HG02798 (cell line): ENCODE measurements around the gene KRT15.
"Not testable (repeated sequence)": the region's sequence is repeated elsewhere in the genome, so short reads cannot be mapped to it uniquely, and the experiment has no call there.

Experiments
- ATAC-seq: cut with Tn5 transposase; IDR thresholded peaks from one replicate; pipeline ENCODE4 v1.9.1; 2021; ENCODE audit warnings: mild to moderate bottlenecking; ENCODE audit not compliant: unreplicated experiment, poor library complexity

The KRT15 gene

DNA sequence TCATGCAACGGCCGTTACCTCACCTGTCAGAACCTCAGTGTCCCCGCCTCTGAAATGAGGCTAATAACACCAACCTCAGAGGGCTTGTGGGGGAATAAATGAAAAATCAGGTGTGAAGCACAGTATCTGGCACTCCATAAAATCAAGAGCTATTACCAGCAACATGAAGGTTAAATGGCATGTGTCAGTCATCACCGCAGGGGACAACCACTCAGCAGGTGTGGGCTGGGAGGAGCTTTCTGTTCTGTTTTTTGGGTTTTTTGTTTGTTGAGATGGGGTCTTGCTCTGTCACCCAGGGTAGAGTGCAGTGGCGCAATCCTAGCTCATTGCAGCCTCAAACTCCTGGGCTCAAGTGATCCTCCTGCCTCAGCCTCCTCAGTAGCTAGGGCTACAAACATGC lies 26.2 kb upstream of the KRT15 start:
- no peak for ATAC-seq

DNA sequence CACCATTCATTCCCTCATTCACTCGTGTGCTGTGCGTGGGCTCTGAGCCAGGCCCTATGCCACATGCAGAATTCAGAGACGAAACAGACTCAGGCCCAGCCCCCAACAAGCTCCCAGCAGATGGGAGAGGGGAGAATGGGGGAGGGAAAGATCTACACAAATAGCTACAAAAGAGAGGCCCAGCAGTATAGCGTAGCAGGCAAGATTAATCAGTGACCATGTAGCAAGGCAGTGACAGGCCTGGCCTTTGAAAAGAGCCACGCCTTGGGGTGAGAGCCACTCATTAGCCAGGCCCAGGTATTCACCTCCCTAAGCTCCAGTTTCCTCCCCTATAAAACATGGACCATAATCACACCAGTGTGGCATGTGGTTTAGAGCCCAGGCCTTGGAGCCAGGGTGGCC lies 25.8 kb upstream of the KRT15 start:
- no peak for ATAC-seq

DNA sequence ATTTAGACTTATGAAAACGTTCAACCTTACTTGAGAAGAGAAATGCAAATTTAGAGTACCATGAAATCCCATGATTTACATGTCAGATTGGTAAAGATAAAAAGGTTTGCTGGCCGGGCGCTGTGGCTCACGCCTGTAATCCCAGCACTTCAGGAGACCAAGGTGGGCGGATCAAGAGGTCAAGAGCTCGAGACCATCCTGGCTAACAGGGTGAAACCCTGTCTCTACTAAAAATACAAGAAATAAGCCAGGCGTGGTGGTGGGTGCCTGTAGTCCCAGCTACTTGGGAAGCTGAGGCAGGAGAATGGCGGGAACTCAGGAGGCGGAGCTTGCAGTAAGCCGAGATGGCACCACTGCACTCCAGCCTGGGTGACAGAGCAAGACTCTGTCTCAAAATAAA lies 24.1 kb upstream of the KRT15 start:
- ATAC-seq: not testable (repeated sequence)

GRCh38 chr17:41542357-41542756 lies 23.7 kb upstream of the KRT15 start:
- ATAC-seq: no peak

- no peak for ATAC-seq
Observed at GRCh38 chr17:41540921-41541625, 22.4 kb upstream of the KRT15 start.

DNA sequence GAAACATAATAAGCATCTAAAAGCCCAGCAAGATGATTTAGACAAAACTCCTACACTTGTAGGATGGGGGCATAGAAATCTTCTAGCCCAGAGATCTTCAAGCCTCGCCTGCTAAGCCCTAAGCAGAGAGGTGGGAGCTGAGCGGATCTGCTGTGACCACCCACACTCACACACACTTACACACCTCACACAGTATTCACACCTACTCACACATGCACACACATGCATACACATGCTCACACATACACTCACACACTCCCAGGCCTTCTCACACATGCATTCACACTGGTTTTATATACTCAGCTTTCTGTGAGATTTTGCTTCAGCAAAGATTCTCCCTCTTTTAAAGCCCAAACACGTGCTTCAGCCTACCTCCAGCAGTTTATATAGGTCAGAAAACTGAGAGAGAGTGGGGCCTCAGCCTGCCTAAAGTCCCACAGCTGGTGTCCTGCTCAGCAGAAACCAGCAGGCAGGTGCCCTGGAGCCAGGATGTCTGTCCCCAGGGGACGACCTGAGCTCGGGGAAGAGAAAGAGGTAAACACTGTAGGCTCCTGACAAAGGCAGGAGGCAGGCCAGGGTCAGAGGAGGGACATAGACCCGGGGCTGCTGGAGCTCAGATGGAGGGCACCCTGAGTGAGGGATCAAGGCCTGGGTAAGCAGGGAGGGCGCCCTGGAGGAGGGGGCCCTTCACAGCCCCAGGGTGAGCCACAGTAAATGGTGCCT lies 21.4 kb upstream of the KRT15 start:
- no peak for ATAC-seq

- ATAC-seq: no peak
Observed at GRCh38 chr17:41539071-41539492, 20.4 kb upstream of the KRT15 start.

GRCh38 chr17:41538565-41538991 lies 19.9 kb upstream of the KRT15 start:
- ATAC-seq: no peak

DNA sequence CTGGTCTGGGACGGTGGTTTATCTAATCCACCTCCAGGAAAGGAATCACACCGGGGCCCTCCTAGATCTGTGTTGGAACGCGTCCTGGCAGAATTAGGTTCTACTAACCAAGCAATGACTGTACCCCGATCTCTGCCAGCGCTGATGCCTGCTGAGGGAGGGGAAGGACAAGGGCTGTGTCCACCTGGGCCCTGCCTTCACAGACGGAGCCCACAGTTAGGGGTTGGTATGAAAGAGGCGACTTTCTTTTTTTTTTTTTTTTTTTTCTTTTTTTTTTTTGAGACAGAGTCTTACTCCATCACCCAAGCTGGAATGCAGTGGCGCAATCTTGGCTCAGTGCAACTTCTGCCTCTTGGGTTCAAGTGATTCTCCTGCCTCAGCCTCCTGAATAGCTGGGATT lies 19.3 kb upstream of the KRT15 start:
- ATAC-seq: no peak

- ATAC-seq: no peak
Observed at GRCh38 chr17:41537614-41537954, 18.9 kb upstream of the KRT15 start.

DNA sequence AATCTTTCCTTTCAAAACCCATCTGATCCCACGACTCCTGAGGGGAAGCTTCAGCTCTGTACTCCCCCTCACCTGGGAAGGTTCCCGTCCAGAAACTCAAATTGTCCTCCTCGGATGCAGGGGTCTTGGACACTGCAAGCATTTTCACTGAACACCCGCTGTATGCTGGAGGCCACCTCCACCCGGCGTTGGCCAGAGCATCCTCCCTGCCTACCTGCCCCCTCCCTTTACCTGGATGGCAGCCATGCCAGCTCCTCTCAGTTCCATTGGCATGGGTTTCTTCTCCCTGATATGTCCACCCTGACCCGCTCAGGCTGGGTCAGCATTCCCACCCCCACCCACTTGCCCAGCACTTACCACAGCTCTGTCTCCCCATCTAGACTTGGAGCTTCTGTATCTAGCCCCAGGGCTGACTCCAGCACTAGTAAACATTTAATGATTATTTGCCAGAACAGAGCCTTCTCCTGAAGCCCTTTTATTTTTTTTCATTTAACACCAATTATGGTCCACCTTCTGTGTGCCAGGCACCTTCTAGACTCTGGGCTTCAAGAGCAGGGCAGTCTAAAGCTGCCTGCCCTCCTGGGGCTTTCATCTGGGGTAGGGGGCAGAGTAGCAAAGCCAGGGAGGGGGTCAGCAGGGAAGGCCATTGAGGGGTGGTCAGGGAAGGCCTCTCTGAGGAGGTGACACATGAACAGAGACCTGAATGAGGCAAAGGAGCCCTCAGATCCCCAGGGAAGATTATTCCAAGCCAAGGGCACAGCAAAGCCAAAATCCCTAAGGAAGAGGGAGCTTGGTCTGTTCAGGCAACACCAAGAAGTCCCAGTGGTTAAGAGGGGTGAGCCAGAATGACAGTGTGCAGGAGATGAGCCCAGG lies 18.3 kb upstream of the KRT15 start:
- no peak for ATAC-seq

- ATAC-seq: no peak
Observed at GRCh38 chr17:41535764-41536481, 17.2 kb upstream of the KRT15 start.

- no peak for ATAC-seq
Observed at GRCh38 chr17:41534899-41535546, 16.3 kb upstream of the KRT15 start.

DNA sequence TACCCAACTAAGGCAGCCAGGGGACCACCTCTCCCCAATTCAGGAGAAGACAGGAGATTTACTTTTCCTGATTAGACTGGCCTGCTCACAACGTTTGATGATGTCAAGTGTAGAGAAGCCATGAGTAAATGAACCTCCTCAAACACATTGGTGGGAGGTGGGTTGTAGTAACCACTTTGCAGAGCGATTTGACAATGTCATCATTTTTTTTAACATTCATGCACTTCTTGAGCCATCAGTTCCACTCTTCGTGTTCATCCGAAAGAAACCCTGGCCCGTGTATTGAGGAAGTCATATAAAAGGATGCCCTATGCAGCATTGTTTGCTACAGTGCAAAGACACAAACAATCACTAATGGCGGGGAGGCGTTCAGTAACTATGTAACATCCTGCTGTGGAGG lies 14.9 kb upstream of the KRT15 start:
- no peak for ATAC-seq

GRCh38 chr17:41532947-41533570 lies 14.4 kb upstream of the KRT15 start:
- no peak for ATAC-seq

GRCh38 chr17:41531993-41532392 lies 13.3 kb upstream of the KRT15 start:
- no peak for ATAC-seq

DNA sequence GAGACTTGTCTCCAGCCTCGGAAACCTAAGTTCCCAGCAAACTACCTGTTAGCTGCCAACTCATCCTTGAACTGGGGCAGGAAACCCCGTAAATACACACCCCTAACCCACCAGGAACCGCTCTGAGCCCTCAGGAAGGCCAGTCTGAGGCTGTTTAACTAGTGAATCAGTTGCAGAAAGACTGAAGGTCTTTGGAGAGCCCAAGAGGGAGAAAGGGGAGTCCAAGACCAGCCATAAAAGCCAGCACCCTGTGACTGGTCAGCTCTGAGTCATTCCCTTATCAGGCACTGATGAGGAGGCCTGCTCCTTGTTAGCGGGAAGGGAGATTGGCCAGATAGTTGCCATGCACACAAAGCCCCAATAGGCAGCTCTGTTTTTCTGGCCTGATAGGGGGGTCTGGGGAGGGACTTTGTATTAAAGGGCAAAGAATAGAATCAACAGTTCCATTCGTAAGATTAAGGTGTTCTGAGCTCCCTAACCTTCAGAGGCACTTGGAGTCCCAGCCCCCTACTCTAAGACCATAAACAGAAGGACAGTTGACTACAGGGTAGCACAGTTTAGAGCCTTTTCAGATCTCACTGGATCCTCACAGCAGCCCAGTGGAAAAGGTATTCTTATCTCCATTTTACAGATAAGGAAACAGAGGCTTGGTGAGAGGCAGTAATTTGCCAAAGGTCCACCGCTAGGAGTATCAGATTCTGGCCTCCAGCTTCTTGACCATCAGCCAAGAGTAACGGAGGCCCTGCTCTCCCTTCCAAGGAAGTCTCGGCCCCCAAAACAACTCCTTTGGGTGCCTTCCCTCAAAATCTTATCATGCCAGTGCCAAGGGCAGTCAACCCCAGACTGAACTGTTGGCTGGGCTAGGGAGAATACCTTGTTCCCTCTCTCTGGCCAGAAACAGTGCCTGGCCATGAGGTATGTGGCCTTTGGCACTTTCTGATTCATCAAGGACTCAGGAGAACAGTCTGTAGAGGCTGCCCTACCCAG lies 11.7 kb upstream of the KRT15 start:
- no peak for ATAC-seq

DNA sequence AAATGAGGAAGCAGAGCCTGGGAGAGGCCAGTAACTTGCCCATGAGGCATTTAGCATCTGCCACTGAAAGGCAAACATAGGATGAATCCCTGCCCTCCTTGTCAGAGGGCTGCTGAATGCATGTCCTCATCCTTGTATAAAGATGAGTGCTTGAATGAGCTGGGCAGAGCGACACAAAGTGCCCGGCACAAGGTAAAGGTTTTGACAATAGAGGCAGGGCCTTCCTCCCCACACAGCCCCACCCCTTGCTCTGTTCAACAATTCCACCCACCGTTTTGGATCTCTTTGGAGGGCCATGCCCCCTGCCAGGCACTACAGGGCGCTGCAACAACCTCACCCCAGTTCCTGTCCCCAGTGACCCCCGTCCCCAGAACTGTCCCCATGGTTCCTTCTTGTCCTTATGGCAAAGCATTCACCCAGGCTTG lies 10.8 kb upstream of the KRT15 start:
- no peak for ATAC-seq
